IPS-NIHi11 (cell line): ENCODE data around the gene USH1C.

ENCODE experiments used
- DNase-seq: peaks from one replicate; pipeline ENCODE4 v3.0.0; 2012; ENCODE audit warnings: mixed read lengths, low spot score

The USH1C gene

GRCh38 chr11:17504330-17505107 lies 39.7 kb downstream of the USH1C start:
- peak; percentile 85 for DNase-seq

- DNase-seq: no peak
Measured at GRCh38 chr11:17502630-17503029, 41.6 kb downstream of the USH1C start.

- no peak for DNase-seq
Measured at GRCh38 chr11:17500673-17501072, 43.5 kb downstream of the USH1C start.

- DNase-seq: peak; percentile 50
Measured at GRCh38 chr11:17498475-17498874, 45.7 kb downstream of the USH1C start.

GRCh38 chr11:17498058-17498457 lies 46.2 kb downstream of the USH1C start:
- DNase-seq: no peak

GRCh38 chr11:17496406-17496805 lies 47.8 kb downstream of the USH1C start:
- no peak for DNase-seq

GRCh38 chr11:17494019-17494418 lies 50.2 kb downstream of the USH1C start:
- DNase-seq: no peak

GRCh38 chr11:17490938-17491337 lies 53.3 kb downstream of the USH1C start:
- DNase-seq: no peak

- DNase-seq: no peak
Measured at GRCh38 chr11:17490232-17490631, 54.0 kb downstream of the USH1C start.

- no peak for DNase-seq
Measured at GRCh38 chr11:17489751-17490150, 54.5 kb downstream of the USH1C start.

- DNase-seq: no peak
Measured at GRCh38 chr11:17488563-17488962, 55.7 kb downstream of the USH1C start.

- no peak for DNase-seq
Measured at GRCh38 chr11:17486646-17487045, 57.6 kb downstream of the USH1C start.

- no peak for DNase-seq
Measured at GRCh38 chr11:17483505-17483904, 60.7 kb downstream of the USH1C start.

- no peak for DNase-seq
Measured at GRCh38 chr11:17481905-17482304, 62.3 kb downstream of the USH1C start.

GRCh38 chr11:17479284-17480214 lies 64.7 kb downstream of the USH1C start:
- peak; percentile 84 for DNase-seq

- DNase-seq: no peak
Measured at GRCh38 chr11:17478070-17478469, 66.1 kb downstream of the USH1C start.

GRCh38 chr11:17477361-17477760 lies 66.9 kb downstream of the USH1C start:
- DNase-seq: no peak

GRCh38 chr11:17477084-17477333 lies 67.2 kb downstream of the USH1C start:
- no peak for DNase-seq

- DNase-seq: peak; percentile 73
Measured at GRCh38 chr11:17476317-17477083, 67.7 kb downstream of the USH1C start, which contains the start of gene ABCC8. Gene ABCC8, minus strand, starts transcription at chr11:17476845. Its CDS starts 69 bp downstream, at chr11:17476776.

GRCh38 chr11:17475666-17476316 lies 68.4 kb downstream of the USH1C start:
- no peak for DNase-seq

- DNase-seq: peak; percentile 83
Measured at GRCh38 chr11:17473071-17473744, 71.0 kb downstream of the USH1C start.
